ENCODE results near the gene MAN1A1.

GRCh38 chr6:119205911-119206618 lies 143.5 kb downstream of the MAN1A1 start:
- TF ChIP-seq USF1 (IDR thresholded peaks at IDR 0.05) (no peak), YY1 (IDR thresholded peaks at IDR 0.05; ENCODE audit: low read depth) (no peak), EP300 (IDR thresholded peaks at IDR 0.05; ENCODE audit: borderline replicate concordance) (no peak), TCF12 (IDR thresholded peaks at IDR 0.05; ENCODE audit: low read depth) (no peak), REST (IDR thresholded peaks at IDR 0.05; ENCODE audit: low read depth) (no peak), TAF1 (IDR thresholded peaks at IDR 0.05; ENCODE audit: low read depth) (no peak), CREB1 (IDR thresholded peaks at IDR 0.05; ENCODE audit: low read depth) (no peak), MAX (IDR thresholded peaks at IDR 0.05) (no peak), CEBPB (IDR thresholded peaks at IDR 0.05) (no peak), RAD21 (IDR thresholded peaks at IDR 0.05; ENCODE audit: low read depth) (no peak), NFIC (IDR thresholded peaks at IDR 0.05) (no peak), FOXM1 (IDR thresholded peaks at IDR 0.05; ENCODE audit: borderline replicate concordance, low read depth) (no peak)

All from Ishikawa (cell line).